ENCODE results near the gene GLIPR2. TPM values are rescaled to one million over a fixed set of nuclear protein-coding genes. Genes with fewer than 3 reads are reported as not detected.
A peak's percentile ranks its signal among the peaks of the same experiment; 100 is the strongest.

GLIPR2 gene
- total RNA-seq, 1 donor from 2014 or later, result 110 TPM

DNA sequence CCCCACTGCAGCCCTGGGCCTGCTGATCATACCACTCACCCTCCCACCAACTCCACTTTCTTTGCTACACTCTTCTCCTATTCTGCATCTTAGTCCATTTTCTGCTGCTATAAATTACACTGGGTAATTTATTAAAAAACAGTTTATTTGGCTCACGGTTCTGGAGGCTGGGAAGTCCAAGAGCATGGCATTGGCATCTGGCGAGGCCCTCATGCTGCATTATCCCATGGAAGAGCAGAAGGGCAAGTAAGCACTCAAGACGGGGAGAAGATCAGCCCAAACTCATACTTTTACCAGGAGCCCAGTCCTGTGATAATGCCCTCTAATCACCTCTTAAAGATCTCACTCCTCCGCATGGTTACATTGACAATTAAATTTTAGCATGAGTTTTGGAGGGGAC is 9.4 kb downstream of the GLIPR2 start:
- Mint-ChIP-seq H3K36me3 (ENCODE audit: low read depth) (peaks cover 30% of the 10 kb centered on the region), H3K27me3 (ENCODE audit: low read depth) (no peaks in the 10 kb centered on the region), H3K4me1 (ENCODE audit: low read depth) (peaks cover 76% of the 10 kb centered on the region), H3K27ac (ENCODE audit: unreplicated experiment) (no peak overlapping the region), H3K9me3 (ENCODE audit: low read depth) (no peaks in the 10 kb centered on the region), H3K4me3 (ENCODE audit: unreplicated experiment) (no peak overlapping the region)
- TF ChIP-seq, protein P1, sequence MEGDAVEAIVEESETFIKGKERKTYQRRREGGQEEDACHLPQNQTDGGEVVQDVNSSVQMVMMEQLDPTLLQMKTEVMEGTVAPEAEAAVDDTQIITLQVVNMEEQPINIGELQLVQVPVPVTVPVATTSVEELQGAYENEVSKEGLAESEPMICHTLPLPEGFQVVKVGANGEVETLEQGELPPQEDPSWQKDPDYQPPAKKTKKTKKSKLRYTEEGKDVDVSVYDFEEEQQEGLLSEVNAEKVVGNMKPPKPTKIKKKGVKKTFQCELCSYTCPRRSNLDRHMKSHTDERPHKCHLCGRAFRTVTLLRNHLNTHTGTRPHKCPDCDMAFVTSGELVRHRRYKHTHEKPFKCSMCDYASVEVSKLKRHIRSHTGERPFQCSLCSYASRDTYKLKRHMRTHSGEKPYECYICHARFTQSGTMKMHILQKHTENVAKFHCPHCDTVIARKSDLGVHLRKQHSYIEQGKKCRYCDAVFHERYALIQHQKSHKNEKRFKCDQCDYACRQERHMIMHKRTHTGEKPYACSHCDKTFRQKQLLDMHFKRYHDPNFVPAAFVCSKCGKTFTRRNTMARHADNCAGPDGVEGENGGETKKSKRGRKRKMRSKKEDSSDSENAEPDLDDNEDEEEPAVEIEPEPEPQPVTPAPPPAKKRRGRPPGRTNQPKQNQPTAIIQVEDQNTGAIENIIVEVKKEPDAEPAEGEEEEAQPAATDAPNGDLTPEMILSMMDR (IDR thresholded peaks at IDR 0.05), result no peak
- DNase-seq (ENCODE audit: low spot score), result no peak

DNA sequence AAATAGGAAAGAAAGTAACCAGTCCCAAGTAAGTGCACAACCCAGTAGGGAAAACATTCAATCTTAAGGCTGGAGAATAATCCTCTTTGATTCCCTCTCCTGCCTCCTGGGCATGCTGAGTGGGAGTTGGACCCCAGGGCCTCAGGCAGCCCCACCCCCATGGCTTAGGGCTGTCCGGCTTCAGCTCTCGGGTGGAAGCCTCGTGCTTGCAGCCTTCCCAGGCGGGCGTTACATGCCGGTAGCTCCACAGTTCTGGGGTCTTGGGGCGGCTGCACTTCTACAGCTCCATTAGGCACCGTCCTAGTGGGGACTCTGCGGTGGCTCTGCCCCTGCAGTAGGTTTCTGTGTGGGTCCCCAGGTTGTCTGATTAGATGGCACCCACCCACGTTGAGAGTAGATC is 10.1 kb downstream of the GLIPR2 start:
- peaks cover 31% of the 10 kb centered on the region for H3K36me3 Mint-ChIP-seq (ENCODE audit: low read depth)
- no peak overlapping the region for H3K4me3 Mint-ChIP-seq (ENCODE audit: unreplicated experiment)
- H3K27ac Mint-ChIP-seq (ENCODE audit: unreplicated experiment), result peak overlapping the region; percentile 81
- no peaks in the 10 kb centered on the region for H3K27me3 Mint-ChIP-seq (ENCODE audit: low read depth)
- H3K9me3 Mint-ChIP-seq (ENCODE audit: low read depth), result no peaks in the 10 kb centered on the region
- H3K4me1 Mint-ChIP-seq (ENCODE audit: low read depth), result peaks cover 75% of the 10 kb centered on the region
- TF ChIP-seq, protein P1 (IDR thresholded peaks at IDR 0.05), result no peak
- no peak for DNase-seq (ENCODE audit: low spot score)

DNA sequence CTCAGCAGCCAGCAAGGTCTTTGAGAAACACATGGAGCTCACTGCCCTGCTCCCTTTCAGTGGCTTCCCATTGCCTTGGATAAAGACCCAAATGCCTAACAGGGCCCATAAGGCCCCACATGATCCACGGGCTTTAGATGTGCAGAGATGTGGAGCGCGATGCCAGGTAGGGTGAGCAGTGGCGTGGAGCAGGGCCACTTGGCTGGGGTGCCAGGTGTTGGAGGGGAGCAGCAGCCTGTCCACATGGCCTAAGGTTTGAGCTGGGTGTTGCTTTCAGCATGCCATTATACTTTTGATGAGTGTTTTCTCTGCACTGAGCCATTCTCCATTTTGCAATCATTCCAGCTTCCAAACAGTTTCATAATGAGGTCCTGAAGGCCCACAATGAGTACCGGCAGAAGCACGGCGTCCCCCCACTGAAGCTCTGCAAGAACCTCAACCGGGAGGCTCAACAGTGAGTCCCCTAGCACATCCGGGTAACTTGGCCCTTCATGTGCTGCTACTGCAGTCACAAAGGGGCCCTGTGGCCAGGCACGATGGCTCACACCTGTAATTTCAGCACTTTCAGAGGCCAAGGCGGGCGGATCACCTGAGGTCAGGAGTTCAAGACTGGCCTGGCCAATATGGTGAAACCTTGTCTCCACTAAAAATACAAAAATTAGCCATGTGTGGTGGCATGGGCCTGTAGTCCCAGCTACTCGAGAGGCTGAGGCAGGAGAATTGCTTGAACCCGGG is 11.1 kb downstream of the GLIPR2 start:
- Mint-ChIP-seq H3K27me3 (ENCODE audit: low read depth) (no peaks in the 10 kb centered on the region), H3K4me3 (ENCODE audit: unreplicated experiment) (no peak overlapping the region), H3K36me3 (ENCODE audit: low read depth) (peaks cover 31% of the 10 kb centered on the region), H3K9me3 (ENCODE audit: low read depth) (no peaks in the 10 kb centered on the region), H3K27ac (ENCODE audit: unreplicated experiment) (peak overlapping the region; percentile 91), H3K4me1 (ENCODE audit: low read depth) (peaks cover 74% of the 10 kb centered on the region)
- TF ChIP-seq, protein P1 (IDR thresholded peaks at IDR 0.05), result no peak
- peak; percentile 70 for DNase-seq (ENCODE audit: low spot score)

DNA sequence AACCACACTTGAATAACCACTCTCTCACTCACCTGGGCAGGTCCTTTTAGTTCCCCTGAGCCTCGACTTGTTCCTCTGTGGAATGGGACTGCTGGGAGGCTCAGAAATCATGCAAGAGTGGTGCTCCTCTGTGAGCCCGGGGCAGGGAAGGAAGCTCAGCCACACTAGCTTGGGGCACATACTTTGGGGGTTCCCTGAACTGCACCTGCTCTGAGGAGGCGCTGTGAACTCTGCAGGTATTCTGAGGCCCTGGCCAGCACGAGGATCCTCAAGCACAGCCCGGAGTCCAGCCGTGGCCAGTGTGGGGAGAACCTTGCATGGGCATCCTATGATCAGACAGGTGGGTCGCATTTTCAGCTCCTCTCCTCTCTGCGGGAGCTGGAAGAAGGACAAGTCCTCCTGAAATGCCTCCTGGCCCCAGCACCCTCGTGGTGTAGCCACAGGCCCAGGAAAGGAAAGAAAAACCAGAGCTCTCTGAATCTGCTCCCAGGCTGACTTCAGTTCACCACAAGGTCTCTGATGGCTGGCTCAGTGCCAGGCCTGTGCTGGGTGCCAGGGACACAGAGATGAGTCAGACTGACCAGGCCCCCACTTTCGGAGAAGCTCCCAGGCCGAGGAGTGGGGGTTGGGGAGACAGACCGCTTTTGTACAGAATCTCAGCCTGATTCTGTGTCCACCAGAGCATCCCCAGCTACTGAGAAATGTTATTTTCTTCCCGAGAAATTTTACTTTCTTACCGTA is 11.9 kb downstream of the GLIPR2 start:
- TF ChIP-seq, protein P1 (IDR thresholded peaks at IDR 0.05), result peak; percentile 22
- H3K27ac Mint-ChIP-seq (ENCODE audit: unreplicated experiment), result peak overlapping the region; percentile 91
- no peaks in the 10 kb centered on the region for H3K27me3 Mint-ChIP-seq (ENCODE audit: low read depth)
- H3K36me3 Mint-ChIP-seq (ENCODE audit: low read depth), result peaks cover 31% of the 10 kb centered on the region
- peaks cover 71% of the 10 kb centered on the region for H3K4me1 Mint-ChIP-seq (ENCODE audit: low read depth)
- H3K4me3 Mint-ChIP-seq (ENCODE audit: unreplicated experiment), result no peak overlapping the region
- H3K9me3 Mint-ChIP-seq (ENCODE audit: low read depth), result no peaks in the 10 kb centered on the region
- DNase-seq (ENCODE audit: low spot score), result peak; percentile 98

DNA sequence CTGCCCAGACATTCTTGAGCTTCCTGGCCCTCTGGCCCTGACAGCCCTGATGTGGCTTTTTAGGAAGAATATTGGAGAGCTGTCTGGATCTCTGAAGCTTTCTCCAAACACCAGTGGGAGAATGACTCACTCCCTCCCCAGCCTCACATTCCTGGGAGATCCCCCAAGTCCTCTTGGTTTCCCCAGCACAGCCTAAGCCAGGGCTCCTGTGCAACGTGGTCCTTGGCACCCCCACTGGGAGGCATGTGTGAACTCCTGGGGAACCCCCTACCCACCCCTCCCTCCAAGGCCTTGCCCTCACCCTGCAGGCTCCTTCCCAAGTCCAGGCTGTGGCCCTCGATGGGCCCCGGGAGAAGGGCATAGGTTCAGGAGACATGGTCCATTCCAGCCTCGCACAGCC is 12.7 kb downstream of the GLIPR2 start:
- TF ChIP-seq, protein P1 (IDR thresholded peaks at IDR 0.05), result no peak
- Mint-ChIP-seq H3K9me3 (ENCODE audit: low read depth) (no peaks in the 10 kb centered on the region), H3K4me1 (ENCODE audit: low read depth) (peaks cover 73% of the 10 kb centered on the region), H3K27ac (ENCODE audit: unreplicated experiment) (peak overlapping the region; percentile 91), H3K27me3 (ENCODE audit: low read depth) (no peaks in the 10 kb centered on the region), H3K4me3 (ENCODE audit: unreplicated experiment) (no peak overlapping the region), H3K36me3 (ENCODE audit: low read depth) (peaks cover 26% of the 10 kb centered on the region)
- DNase-seq (ENCODE audit: low spot score), result no peak

Data from chondrocyte (in vitro differentiated cells).